Esophagus muscularis mucosa (tissue), 4 donors: ENCODE data around the gene MS4A10.

Source experiments
- EP300 ChIP-seq: sonication (generic); formaldehyde crosslinking; IDR thresholded peaks from one replicate; pipeline ENCODE4 v1.6.1; 2017; ENCODE audit warnings: antibody characterized with exemption
- POLR2A ChIP-seq: fragments of 450-650 bp; IDR thresholded peaks from one replicate; pipeline ENCODE4 v1.6.1; 2017; ENCODE audit warnings: antibody characterized with exemption, moderate library complexity, mild to moderate bottlenecking, low read depth
- POLR2AphosphoS5 ChIP-seq, 2 donors: sonication (generic); formaldehyde crosslinking; IDR thresholded peaks; one replicate each; pipeline ENCODE4 v1.6.1; 2017; ENCODE audit warnings: antibody characterized with exemption in 2 of 2
- TF ChIP-seq, protein P1 (sequence below), 3 experiments: fragments of 200-600 bp in 2 of 3; fragments of 450-650 bp in 1 of 3; sonication (generic) in 2 of 3; IDR thresholded peaks; one replicate each; pipeline ENCODE4 v1.5.1; 2017 to 2019; ENCODE audit warnings: antibody characterized with exemption in 3 of 3, mild to moderate bottlenecking in 2 of 3, moderate library complexity in 1 of 3

DNA sequence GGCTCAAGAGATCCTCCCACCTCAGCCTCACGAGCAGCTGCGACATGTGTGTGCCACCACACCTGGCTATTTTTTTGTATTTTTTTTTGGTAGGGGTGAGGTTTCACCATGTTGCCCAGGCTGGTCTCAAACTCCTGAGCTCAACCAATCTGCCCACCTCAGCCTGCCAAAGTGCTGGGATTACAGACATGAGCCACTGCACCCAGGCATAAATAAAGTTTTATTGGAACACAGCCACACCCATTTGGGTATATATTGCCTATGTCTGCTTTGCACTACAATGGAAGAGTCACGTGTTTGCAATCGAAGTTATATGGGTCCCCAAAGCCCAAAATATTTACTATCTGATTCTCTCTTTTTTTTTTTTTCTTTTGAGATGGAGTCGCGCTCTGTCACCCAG lies 30.2 kb upstream of the MS4A10 start:
- TF ChIP-seq, protein P1, sequence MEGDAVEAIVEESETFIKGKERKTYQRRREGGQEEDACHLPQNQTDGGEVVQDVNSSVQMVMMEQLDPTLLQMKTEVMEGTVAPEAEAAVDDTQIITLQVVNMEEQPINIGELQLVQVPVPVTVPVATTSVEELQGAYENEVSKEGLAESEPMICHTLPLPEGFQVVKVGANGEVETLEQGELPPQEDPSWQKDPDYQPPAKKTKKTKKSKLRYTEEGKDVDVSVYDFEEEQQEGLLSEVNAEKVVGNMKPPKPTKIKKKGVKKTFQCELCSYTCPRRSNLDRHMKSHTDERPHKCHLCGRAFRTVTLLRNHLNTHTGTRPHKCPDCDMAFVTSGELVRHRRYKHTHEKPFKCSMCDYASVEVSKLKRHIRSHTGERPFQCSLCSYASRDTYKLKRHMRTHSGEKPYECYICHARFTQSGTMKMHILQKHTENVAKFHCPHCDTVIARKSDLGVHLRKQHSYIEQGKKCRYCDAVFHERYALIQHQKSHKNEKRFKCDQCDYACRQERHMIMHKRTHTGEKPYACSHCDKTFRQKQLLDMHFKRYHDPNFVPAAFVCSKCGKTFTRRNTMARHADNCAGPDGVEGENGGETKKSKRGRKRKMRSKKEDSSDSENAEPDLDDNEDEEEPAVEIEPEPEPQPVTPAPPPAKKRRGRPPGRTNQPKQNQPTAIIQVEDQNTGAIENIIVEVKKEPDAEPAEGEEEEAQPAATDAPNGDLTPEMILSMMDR (IDR thresholded peaks at IDR 0.05) = no peak
- no peak for TF ChIP-seq POLR2A
- no peak for TF ChIP-seq EP300
- no peak for TF ChIP-seq POLR2AphosphoS5 (IDR thresholded peaks at IDR 0.05)
